ENCODE results near the gene SLAMF1. TPM values are rescaled to one million over a fixed set of nuclear protein-coding genes. Genes with fewer than 3 reads are reported as not detected.

SLAMF1 gene
- total RNA-seq, 4 donors from 2014 or later: 0.09 to 0.26 TPM; not detected in 2

GRCh38 chr1:160607672-160608032, 39.2 kb downstream of the SLAMF1 start:
- H3K9me3 ChIP-seq: no peaks in the 10 kb centered on the region
- H3K4me3 ChIP-seq: no peak overlapping the region
- no peaks in the 10 kb centered on the region for H3K36me3 ChIP-seq
- H3K4me1 ChIP-seq: no peaks in the 10 kb centered on the region
- DNase-seq: no peak
- no peak for TF ChIP-seq CTCF (IDR thresholded peaks at IDR 0.05)
- TF ChIP-seq POLR2A (IDR thresholded peaks at IDR 0.05): no peak
- H3K27ac ChIP-seq: no peak overlapping the region
- H3K27me3 ChIP-seq: no peaks in the 10 kb centered on the region
- intact Hi-C loops (cut with DNase I; ENCODE audit: low total_unique reads): no loop called here

- intact Hi-C loops (cut with DNase I; ENCODE audit: low total_unique reads): no loop called here
- Histone ChIP-seq H3K27ac (no peak overlapping the region), H3K4me1 (no peaks in the 10 kb centered on the region), H3K27me3 (no peaks in the 10 kb centered on the region), H3K4me3 (no peak overlapping the region), H3K36me3 (no peaks in the 10 kb centered on the region), H3K9me3 (no peaks in the 10 kb centered on the region)
- DNase-seq: no peak
- TF ChIP-seq CTCF (IDR thresholded peaks at IDR 0.05): peak in 2 of 4 experiments; percentile 18 to 25
- no peak for TF ChIP-seq POLR2A (IDR thresholded peaks at IDR 0.05)
Observed at GRCh38 chr1:160607011-160607671, 39.7 kb downstream of the SLAMF1 start.

- intact Hi-C loops (cut with DNase I; ENCODE audit: low total_unique reads): no loop called here
- TF ChIP-seq POLR2A (IDR thresholded peaks at IDR 0.05) (no peak), CTCF (IDR thresholded peaks at IDR 0.05) (no peak)
- no peaks in the 10 kb centered on the region for H3K9me3 ChIP-seq
Observed at GRCh38 chr1:160606611-160607010, 40.2 kb downstream of the SLAMF1 start.

GRCh38 chr1:160605792-160606479, 40.9 kb downstream of the SLAMF1 start:
- Histone ChIP-seq H3K9me3 (peaks cover 0 to 2% of the 10 kb centered on the region in 2 donors), H3K27me3 (no peaks in the 10 kb centered on the region), H3K4me3 (no peak overlapping the region), H3K36me3 (no peaks in the 10 kb centered on the region), H3K4me1 (no peaks in the 10 kb centered on the region), H3K27ac (no peak overlapping the region)
- no peak for TF ChIP-seq CTCF (IDR thresholded peaks at IDR 0.05)
- intact Hi-C loops (cut with DNase I; ENCODE audit: low total_unique reads): no loop called here
- no peak for DNase-seq

More at GRCh38 chr1:160606611-160607010, 40.2 kb downstream of the SLAMF1 start:
- H3K4me3 ChIP-seq: no peak overlapping the region
- no peaks in the 10 kb centered on the region for H3K4me1 ChIP-seq
- H3K27me3 ChIP-seq: no peaks in the 10 kb centered on the region
- no peaks in the 10 kb centered on the region for H3K36me3 ChIP-seq
- H3K27ac ChIP-seq: no peak overlapping the region
- DNase-seq: no peak

GRCh38 chr1:160605205-160605604, 41.6 kb downstream of the SLAMF1 start:
- Histone ChIP-seq H3K4me3 (no peak overlapping the region), H3K27ac (no peak overlapping the region), H3K36me3 (no peaks in the 10 kb centered on the region), H3K4me1 (no peaks in the 10 kb centered on the region), H3K9me3 (peaks cover 0 to 8% of the 10 kb centered on the region in 2 donors), H3K27me3 (no peaks in the 10 kb centered on the region)
- DNase-seq: no peak
- TF ChIP-seq POLR2A (IDR thresholded peaks at IDR 0.05) (no peak), CTCF (IDR thresholded peaks at IDR 0.05) (no peak)
- intact Hi-C loops (cut with DNase I; ENCODE audit: low total_unique reads): no loop called here

All from uterus (tissue), 4 donors.